Choroid plexus epithelial cell (primary cell): ENCODE data around the gene DGKD.

Source experiments
- DNase-seq: peaks from one replicate; pipeline ENCODE4 v3.0.0-alpha.2; 2010; ENCODE audit warnings: low read depth
- H3K4me3 ChIP-seq: 2 replicates; pipeline ENCODE4 v1.5.1; 2011; ENCODE audit warnings: low read depth, mild to moderate bottlenecking, control low read depth, low read length, moderate library complexity
- TF ChIP-seq, protein P1 (sequence below): conservative IDR thresholded peaks from 2 replicates; pipeline ENCODE4 v1.5.1; 2011; ENCODE audit warnings: low read depth, mild to moderate bottlenecking, control low read depth, inconsistent platforms, low read length, moderate library complexity

Gene DGKD

DNA sequence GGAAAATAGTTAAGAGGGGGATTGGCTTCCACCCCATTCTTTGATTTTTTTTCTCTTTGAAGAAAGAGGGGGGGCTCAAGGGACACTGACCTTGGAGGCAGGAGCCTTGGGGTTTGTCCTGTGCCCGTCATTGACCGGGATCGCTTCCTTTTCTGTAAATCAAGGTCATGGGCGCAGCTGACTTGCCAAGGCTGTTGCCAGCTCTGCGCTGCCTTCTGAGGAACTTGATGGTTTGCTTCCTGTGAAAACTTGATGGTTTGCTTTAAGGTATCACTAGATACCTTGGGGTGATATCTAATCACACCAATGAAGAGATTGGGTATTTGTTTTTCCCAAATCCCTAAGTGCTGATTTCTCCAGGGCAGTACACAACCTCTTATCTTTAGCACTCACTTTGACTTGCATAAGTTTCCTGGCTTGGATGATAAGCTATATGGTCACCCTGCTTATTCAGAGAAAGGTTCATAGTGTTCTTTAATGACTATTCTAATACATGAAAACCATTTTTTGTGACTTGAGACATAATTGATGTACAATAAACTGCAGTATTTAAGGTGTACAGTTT, 56.0 kb downstream of the DGKD start:
- H3K4me3 ChIP-seq = no peak overlapping the region
- DNase-seq = no peak
- TF ChIP-seq, protein P1, sequence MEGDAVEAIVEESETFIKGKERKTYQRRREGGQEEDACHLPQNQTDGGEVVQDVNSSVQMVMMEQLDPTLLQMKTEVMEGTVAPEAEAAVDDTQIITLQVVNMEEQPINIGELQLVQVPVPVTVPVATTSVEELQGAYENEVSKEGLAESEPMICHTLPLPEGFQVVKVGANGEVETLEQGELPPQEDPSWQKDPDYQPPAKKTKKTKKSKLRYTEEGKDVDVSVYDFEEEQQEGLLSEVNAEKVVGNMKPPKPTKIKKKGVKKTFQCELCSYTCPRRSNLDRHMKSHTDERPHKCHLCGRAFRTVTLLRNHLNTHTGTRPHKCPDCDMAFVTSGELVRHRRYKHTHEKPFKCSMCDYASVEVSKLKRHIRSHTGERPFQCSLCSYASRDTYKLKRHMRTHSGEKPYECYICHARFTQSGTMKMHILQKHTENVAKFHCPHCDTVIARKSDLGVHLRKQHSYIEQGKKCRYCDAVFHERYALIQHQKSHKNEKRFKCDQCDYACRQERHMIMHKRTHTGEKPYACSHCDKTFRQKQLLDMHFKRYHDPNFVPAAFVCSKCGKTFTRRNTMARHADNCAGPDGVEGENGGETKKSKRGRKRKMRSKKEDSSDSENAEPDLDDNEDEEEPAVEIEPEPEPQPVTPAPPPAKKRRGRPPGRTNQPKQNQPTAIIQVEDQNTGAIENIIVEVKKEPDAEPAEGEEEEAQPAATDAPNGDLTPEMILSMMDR = no peak

GRCh38 chr2:233411162-233411561, 56.9 kb downstream of the DGKD start:
- H3K4me3 ChIP-seq = no peak overlapping the region
- DNase-seq = no peak
- TF ChIP-seq, protein P1 = no peak

DNA sequence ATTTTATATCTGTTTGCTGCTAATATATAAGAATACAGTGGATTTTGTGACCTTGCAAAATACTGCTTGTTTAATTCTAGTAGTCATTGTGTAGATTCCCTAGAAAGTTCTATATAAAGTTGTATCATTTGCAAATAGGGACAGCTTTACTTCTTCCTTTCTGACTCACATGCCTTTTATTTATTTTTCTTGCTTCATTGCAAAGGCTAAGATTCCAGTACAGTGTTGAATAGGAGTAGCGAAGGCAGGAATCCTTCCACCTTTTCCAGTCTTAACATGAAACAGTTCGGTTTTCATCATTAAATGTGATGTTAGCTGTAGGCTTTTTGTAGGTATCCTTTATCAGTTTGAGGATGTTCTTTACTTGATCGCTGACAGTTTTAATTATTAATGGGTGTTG, 58.1 kb downstream of the DGKD start:
- DNase-seq = no peak
- TF ChIP-seq, protein P1 = no peak
- no peak overlapping the region for H3K4me3 ChIP-seq

- no peak overlapping the region for H3K4me3 ChIP-seq
- TF ChIP-seq, protein P1 = no peak
- peak; percentile 69 for DNase-seq
These were observed 58.8 kb downstream of the DGKD start for GRCh38 chr2:233413046-233413445.

- TF ChIP-seq, protein P1 = no peak
- no peak overlapping the region for H3K4me3 ChIP-seq
- peak; percentile 40 for DNase-seq
These were observed 59.4 kb downstream of the DGKD start for GRCh38 chr2:233413559-233414272.

DNA sequence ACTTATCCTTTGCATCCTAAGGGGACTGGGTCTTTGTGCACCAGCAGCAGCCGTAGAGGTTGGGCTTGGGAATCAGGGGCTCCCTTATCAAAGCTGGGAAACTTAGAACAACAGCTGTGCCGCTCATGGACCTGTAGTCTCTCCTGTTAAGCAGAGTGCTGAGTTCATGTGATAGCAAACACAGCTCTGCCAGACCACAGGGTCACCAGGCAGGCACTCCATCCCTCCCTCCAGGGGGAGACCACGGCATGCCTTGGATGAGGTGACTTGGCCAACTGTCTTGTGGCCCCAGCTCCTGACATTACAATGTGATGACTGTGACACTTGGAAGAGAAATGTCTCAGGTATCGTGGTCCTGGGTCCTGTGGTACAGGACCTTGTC, 60.0 kb downstream of the DGKD start:
- no peak overlapping the region for H3K4me3 ChIP-seq
- DNase-seq = no peak

More for the DNA sequence above, 60.0 kb downstream of the DGKD start:
- TF ChIP-seq, protein P1 = no peak
